Adrenal gland (tissue), 12 donors: ENCODE results near the gene RAB20. TPM values are rescaled to one million over a fixed set of nuclear protein-coding genes. Genes with fewer than 3 reads are reported as not detected.
A peak's percentile ranks its signal among the peaks of the same experiment; 100 is the strongest.

ENCODE experiments used
- DNase-seq, 7 donors: peaks; one replicate each; pipeline ENCODE4 v3.0.0-alpha.2; 2019 to 2020
- H3K27ac ChIP-seq, 5 donors: fragments of 200-600 bp; sonication (generic) in 4 of 5; 1 replicate in 3 of 5; 2 replicates in 2 of 5; pipeline versions ENCODE4 v1.5.1 to v1.8.0; 2016 to 2020; ENCODE audit warnings: mild to moderate bottlenecking in 1 of 5
- H3K27me3 ChIP-seq: fragments of 200-600 bp; 2 replicates; pipeline ENCODE4 v1.8.0; 2021
- H3K36me3 ChIP-seq, 2 donors: fragments of 200-600 bp; replicated peaks in 1 of 2; 1 replicate in 1 of 2; 2 replicates in 1 of 2; pipeline versions ENCODE4 v1.5.1 to v1.8.0; 2018 to 2022
- H3K4me1 ChIP-seq, 2 donors: fragments of 200-600 bp; replicated peaks in 1 of 2; 1 replicate in 1 of 2; 2 replicates in 1 of 2; pipeline versions ENCODE4 v1.5.1 to v1.8.0; 2018 to 2021
- H3K4me3 ChIP-seq, 4 donors: fragments of 200-600 bp; sonication (generic) in 3 of 4; one replicate each; pipeline ENCODE4 v1.5.1; 2016 to 2018
- H3K9me3 ChIP-seq, 3 donors: fragments of 200-600 bp; sonication (generic) in 1 of 3; replicated peaks in 1 of 3; 1 replicate in 2 of 3; 2 replicates in 1 of 3; pipeline versions ENCODE4 v1.5.1 to v1.8.0; 2016 to 2021
- POLR2A ChIP-seq, 2 donors: fragments of 450-650 bp; IDR thresholded peaks; one replicate each; pipeline ENCODE4 v1.6.1; 2017; ENCODE audit warnings: antibody characterized with exemption in 2 of 2, mild to moderate bottlenecking in 2 of 2, moderate library complexity in 1 of 2
- whole genome bisulfite sequencing, 4 donors: extraction: QIAGEN DNeasy Blood & Tissue Kit in 2 of 4; methylation state at CpG; one replicate each; pipeline versions ENCODE4 v1.1.5 to v1.1.7; 2013 to 2017; 5-methylcytosine and 5-hydroxymethylcytosine counted together
- intact Hi-C, 2 donors: fragments of 100-400 bp; cut with DNase I; formaldehyde crosslinking; loops; one replicate each; pipeline versions ENCODE4 v1.14.1 to v1.15.0; 2022 to 2023
- polyA plus RNA-seq, 3 donors: library from polyadenylated mRNA; stranded (reverse); fragments of 200-250 nt in 2 of 3; fragments of 350-450 nt in 1 of 3; fragmentation: Illumina TruSeq in 1 of 3; extraction: RNeasy Lipid Tissue Mini Kit (QIAGEN cat#74804) in 1 of 3; gene quantifications; one replicate each; pipeline ENCODE4 v1.2.3, GENCODE V29; 2013 to 2014
- total RNA-seq, 9 donors: library from RNA; depleted of rRNA in 4 of 9; stranded (reverse); fragments of >200 nt in 4 of 9; fragments of 120-200 nt in 1 of 9; fragmentation: NEBNext Ultra II Directional in 1 of 9; extraction: Animal tissue kit (Norgen Biotek cat#: 25700) in 1 of 9; gene quantifications; one replicate each; pipeline versions ENCODE4 v1.1.0 to v1.2.4, GENCODE V29; 2013 to 2023
- TF ChIP-seq, protein P1 (sequence below), 6 experiments: fragments of 450-650 bp in 4 of 6; fragments of 200-600 bp in 2 of 6; sonication (generic) in 1 of 6; IDR thresholded peaks; 1 replicate in 5 of 6; 2 replicates in 1 of 6; pipeline versions ENCODE4 v1.5.1 to v1.8.0; 2016 to 2021; ENCODE audit warnings: antibody characterized with exemption in 6 of 6, mild to moderate bottlenecking in 2 of 6, moderate library complexity in 1 of 6
- donor health status: healthy with polysubstance abuse.
- donor health status: Bipolar disorder and iron deficiency.
- donor health status: DM: yes; HTN: yes; CAD: no.
- donor health status: DM: no; HTN: no; CAD: no.
- donor health status: DM: no; HTN: no; CAD: no.
- donor health status: DM: yes; HTN: yes; CAD: no.

RAB20 gene
- total and polyA plus RNA-seq, 12 donors: 15.0 to 259 (median 40.5) TPM

DNA sequence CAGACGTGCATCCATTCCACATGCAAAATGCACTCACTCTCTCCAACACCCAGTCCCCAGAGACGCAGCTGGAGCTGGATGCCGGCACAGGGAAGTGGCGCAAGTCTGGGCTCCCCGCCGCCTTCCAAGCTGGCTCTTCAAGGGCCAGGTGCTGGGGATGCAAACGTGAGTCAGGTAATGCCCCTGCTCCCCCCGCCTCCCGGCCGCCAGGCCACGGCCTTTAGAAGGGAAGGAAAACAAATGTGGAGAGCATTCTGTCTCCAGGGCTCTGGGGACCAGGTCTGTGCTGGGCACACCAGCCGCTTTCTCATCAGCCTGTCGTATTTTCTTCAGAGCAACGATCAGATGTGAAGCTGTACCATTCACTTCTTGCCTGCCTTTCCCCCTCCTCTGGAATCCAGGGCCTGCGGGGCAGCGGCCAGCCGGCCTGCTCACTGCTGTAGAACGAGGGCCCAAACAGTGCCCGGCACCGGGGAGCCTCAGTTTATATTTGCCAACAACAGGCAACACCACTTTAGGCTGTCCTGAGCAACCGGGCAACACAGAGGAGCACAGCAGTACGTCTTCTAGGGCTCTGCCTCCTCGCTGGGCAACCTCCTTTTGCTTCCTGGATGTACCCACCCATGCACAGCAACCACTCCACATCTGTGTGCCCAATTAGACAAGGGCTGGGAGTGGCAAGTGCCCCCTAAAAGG, 3.8 kb downstream of the RAB20 start:
- peak in 6 of 7 donors; percentile 50 to 79 (median 67) for DNase-seq
- Histone ChIP-seq H3K4me1 (peaks cover 40 to 69% of the 10 kb centered on the region in 2 donors), H3K27me3 (no peaks in the 10 kb centered on the region), H3K4me3 (no peak overlapping the region), H3K9me3 (no peaks in the 10 kb centered on the region), H3K27ac (peak overlapping the region; percentile 10 to 95 (median 73)), H3K36me3 (no peaks in the 10 kb centered on the region)
- intact Hi-C loops: no loop called here
- peak in 1 of 2 donors; percentile 41 for TF ChIP-seq POLR2A (IDR thresholded peaks at IDR 0.05)
- TF ChIP-seq, protein P1, sequence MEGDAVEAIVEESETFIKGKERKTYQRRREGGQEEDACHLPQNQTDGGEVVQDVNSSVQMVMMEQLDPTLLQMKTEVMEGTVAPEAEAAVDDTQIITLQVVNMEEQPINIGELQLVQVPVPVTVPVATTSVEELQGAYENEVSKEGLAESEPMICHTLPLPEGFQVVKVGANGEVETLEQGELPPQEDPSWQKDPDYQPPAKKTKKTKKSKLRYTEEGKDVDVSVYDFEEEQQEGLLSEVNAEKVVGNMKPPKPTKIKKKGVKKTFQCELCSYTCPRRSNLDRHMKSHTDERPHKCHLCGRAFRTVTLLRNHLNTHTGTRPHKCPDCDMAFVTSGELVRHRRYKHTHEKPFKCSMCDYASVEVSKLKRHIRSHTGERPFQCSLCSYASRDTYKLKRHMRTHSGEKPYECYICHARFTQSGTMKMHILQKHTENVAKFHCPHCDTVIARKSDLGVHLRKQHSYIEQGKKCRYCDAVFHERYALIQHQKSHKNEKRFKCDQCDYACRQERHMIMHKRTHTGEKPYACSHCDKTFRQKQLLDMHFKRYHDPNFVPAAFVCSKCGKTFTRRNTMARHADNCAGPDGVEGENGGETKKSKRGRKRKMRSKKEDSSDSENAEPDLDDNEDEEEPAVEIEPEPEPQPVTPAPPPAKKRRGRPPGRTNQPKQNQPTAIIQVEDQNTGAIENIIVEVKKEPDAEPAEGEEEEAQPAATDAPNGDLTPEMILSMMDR (IDR thresholded peaks at IDR 0.05): no peak
- 57 to 65% (median 60%) methylated on average over 14 to 23 of the region's 23 CpGs for WGBS, 4 donors

GRCh38 chr13:110557082-110557481, 4.4 kb downstream of the RAB20 start:
- Histone ChIP-seq H3K9me3 (no peaks in the 10 kb centered on the region), H3K27me3 (no peaks in the 10 kb centered on the region), H3K36me3 (no peaks in the 10 kb centered on the region), H3K4me1 (peaks cover 40 to 66% of the 10 kb centered on the region in 2 donors), H3K4me3 (no peak overlapping the region), H3K27ac (peak overlapping the region in 4 of 5 donors; percentile 10 to 95 (median 77))
- no peak for DNase-seq
- 88 to 91% (median 90%) methylated on average over 5 of the region's 5 CpGs for WGBS, 4 donors
- TF ChIP-seq POLR2A (IDR thresholded peaks at IDR 0.05): no peak
- TF ChIP-seq, protein P1 (IDR thresholded peaks at IDR 0.05): no peak
- intact Hi-C loops: no loop called here

GRCh38 chr13:110556224-110556606, 5.3 kb downstream of the RAB20 start:
- peaks cover 44 to 72% of the 10 kb centered on the region in 2 donors for H3K4me1 ChIP-seq
- H3K9me3 ChIP-seq: no peaks in the 10 kb centered on the region
- no peaks in the 10 kb centered on the region for H3K36me3 ChIP-seq
- H3K27me3 ChIP-seq: no peaks in the 10 kb centered on the region
- H3K4me3 ChIP-seq: no peak overlapping the region
- peak overlapping the region in 3 of 5 donors; percentile 60 to 95 (median 81) for H3K27ac ChIP-seq
- DNase-seq: no peak
- TF ChIP-seq, protein P1 (IDR thresholded peaks at IDR 0.05): no peak
- TF ChIP-seq POLR2A (IDR thresholded peaks at IDR 0.05): no peak
- intact Hi-C loops: no loop called here
- 71 to 100% (median 93%) methylated on average over 1 of the region's 1 CpG for WGBS, 4 donors

DNA sequence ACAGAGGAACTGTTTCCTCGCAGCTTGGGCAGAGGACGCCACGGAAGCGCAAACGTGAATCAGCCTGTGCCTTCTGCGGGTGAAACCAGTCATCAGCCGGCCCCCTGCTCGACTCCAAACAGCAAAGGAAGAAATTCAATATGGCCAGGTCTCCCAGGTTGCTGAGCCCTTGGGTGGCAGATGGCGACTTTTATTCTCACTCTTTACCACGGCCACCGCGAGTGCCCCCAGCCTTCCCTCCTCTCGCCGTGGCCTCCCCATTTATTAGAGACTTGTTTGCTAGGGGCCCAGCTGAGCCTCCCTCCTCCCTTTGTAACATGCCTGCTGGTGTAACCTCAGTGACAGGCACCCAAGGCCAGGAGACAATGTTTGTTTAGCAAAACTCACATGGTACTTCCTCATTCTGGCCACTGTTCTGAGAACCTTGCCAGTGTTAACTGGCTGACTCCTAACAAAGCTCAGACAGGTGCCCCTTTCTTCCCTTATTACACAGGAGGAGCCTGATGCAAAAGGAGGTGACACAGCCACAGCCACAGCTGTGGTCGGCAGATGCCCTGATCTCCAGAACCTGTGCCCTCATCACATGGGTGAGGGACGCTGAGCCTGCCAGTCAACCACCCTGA, 5.8 kb downstream of the RAB20 start:
- peak in 6 of 7 donors; percentile 62 to 80 (median 70) for DNase-seq
- 64 to 78% (median 72%) methylated on average over 14 to 16 of the region's 16 CpGs for WGBS, 4 donors

More for the DNA sequence above, 5.8 kb downstream of the RAB20 start:
- TF ChIP-seq POLR2A (IDR thresholded peaks at IDR 0.05): peak in 1 of 2 donors; percentile 31
- TF ChIP-seq, protein P1 (IDR thresholded peaks at IDR 0.05): no peak
- Histone ChIP-seq H3K4me3 (no peak overlapping the region), H3K27ac (peak overlapping the region in 4 of 5 donors; percentile 29 to 95 (median 70)), H3K9me3 (no peaks in the 10 kb centered on the region), H3K36me3 (no peaks in the 10 kb centered on the region), H3K27me3 (no peaks in the 10 kb centered on the region), H3K4me1 (peaks cover 49 to 77% of the 10 kb centered on the region in 2 donors)
- intact Hi-C loops: no loop called here
